GM21367 (cell line): Measurements from ENCODE around the gene CDR2.
"Not testable (repeated sequence)": the region's sequence is repeated elsewhere in the genome, so short reads cannot be mapped to it uniquely, and the experiment has no call there.

Source experiments
- ATAC-seq: cut with Tn5 transposase; IDR thresholded peaks from one replicate; pipeline ENCODE4 v1.9.1; 2021; ENCODE audit not compliant: unreplicated experiment

CDR2 gene

DNA sequence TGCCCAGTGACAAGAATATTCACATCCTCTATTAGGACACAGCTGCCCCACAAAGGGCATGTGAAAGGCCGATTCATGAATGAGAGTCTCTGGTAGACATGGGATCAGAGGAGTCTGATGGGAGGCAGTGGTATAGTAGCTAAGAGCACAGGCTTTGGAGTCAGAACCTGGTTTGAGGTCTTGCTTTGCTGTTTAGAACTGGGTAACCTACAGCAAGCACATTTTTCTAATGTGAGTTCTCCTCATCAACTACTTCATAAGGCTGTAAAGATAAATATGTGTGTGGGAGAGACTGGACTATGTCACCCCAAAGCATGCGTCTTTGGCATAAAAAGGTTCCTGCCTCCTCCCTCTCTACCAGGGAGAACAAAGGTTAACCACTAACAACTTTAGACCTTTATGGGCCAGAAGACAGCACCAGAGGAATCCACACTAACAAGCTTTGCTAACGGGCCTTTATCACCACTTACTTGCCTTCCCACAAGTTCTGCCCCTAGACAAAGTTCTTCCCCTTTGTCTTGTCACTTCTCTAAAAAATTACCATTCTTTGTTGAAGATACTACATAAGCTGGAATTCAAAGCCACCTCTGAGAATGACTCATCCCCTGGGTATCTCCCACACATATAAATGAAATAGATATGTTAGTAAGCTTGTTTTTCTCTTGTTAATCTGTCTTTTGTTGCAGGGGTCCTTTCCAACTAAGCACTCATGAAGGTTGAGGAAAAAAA lies 21.1 kb downstream of the CDR2 start:
- ATAC-seq: no peak

DNA sequence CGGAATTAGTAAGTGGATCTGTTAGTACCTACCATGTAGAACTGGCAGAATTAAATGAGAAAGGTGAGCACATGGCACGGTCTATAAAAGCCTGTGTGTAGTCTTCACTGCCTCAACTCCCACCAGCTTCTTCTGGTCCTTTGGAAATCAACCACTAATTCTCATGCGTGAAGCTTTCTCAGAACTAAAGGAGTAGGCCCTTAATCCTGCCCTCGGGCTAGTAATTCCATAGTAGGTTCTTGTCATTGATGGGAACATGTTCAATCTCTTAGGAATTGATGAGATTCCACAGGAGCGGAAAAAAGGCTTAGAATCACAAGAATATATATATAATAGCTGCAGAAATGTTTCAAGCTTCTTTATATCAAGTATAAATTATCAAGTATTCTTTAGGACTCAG lies 21.7 kb downstream of the CDR2 start:
- no peak for ATAC-seq

DNA sequence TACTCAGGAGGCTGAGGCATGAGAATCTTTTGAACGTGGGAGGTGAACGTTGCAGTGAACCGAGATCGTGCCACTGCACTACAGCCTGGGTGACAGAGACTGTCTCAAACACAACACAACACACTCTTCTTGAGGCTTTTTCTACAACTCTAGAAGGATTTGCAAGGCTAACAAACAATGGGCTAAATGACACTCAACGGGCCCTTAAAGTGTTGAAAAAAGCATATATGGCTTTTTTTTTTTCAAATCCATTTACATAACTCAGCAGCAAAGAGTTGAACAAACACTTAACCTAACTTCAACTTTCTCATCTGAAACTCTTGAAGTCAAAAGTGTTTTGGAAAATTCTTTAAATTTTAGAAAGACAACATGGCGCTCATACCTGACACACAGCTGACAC lies 22.3 kb downstream of the CDR2 start:
- ATAC-seq: no peak

- ATAC-seq: not testable (repeated sequence)
These were observed 23.4 kb downstream of the CDR2 start for GRCh38 chr16:22351017-22351416.

GRCh38 chr16:22348291-22348690 lies 26.1 kb downstream of the CDR2 start:
- no peak for ATAC-seq

DNA sequence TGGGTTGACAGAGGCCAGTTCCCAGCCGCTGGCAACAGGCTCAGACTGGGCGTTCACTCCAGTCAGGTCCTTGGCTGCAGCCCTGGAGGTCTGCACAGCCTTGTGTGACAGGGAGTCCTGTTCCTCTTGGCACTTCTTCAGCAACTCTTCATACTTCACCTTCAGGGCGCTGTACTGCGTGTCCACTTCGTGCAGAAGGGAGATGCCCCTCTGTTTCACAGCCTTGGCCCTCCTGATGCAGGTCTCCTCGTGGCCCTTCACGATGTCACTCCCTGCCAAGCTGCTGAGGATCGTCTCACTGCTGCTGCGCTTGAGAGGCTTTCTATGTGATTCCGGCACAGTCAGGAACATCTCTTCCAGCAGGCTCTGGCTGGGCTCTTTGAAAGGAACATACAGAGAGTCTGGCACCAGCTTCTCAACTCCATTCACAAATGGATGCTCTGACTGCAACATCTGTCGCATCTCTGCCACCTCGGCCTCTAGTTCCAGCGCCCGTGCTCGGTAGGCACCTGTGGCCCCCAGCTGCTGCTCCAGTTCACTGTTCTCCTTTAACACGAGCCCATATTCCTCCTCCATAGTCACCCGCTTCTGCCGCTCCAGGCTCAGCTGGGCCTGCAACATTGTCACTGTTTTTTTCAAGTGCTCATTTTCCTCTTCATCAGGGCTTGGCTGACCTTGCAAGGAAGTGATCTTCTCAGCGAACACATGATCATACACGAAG lies 27.2 kb downstream of the CDR2 start:
- no peak for ATAC-seq

DNA sequence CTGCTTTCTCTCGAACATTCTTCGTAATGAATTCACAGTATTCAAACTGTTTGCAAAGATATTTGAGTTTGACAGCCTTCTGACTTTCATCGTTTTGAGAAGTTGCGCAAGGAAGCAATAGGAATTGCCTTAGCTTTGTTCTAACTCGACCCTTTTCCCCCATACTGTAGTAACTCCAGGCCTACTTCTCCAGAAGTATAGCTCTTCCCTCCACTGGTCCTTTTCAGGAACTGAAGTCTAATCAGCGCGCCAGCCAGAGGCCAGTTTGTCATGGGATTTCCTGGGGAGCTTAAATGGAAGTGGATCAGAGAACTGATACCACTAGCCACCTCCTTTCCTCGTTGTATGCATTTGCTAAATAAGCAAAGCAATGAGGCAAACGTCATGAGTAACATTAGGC lies 27.9 kb downstream of the CDR2 start:
- no peak for ATAC-seq

DNA sequence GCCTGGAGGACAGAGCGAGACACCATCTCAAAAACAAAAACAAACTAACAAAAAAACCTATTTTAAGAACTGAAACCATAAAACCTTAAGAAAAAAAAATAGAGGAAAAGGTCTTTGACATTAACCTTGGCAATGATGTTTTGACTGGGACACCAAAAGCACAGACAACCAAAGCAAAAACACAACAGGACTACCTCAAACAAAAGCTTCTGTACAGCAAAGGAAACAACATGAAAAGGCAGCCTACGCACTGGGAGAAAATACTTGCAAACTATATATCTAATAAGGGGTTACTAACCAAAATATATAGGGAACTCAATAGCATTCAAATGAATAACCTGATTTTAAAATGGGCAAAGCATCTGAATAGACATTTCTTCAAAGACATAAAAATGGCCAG lies 32.3 kb downstream of the CDR2 start:
- ATAC-seq: no peak

- ATAC-seq: no peak
These were observed 33.5 kb downstream of the CDR2 start for GRCh38 chr16:22340945-22341344.

DNA sequence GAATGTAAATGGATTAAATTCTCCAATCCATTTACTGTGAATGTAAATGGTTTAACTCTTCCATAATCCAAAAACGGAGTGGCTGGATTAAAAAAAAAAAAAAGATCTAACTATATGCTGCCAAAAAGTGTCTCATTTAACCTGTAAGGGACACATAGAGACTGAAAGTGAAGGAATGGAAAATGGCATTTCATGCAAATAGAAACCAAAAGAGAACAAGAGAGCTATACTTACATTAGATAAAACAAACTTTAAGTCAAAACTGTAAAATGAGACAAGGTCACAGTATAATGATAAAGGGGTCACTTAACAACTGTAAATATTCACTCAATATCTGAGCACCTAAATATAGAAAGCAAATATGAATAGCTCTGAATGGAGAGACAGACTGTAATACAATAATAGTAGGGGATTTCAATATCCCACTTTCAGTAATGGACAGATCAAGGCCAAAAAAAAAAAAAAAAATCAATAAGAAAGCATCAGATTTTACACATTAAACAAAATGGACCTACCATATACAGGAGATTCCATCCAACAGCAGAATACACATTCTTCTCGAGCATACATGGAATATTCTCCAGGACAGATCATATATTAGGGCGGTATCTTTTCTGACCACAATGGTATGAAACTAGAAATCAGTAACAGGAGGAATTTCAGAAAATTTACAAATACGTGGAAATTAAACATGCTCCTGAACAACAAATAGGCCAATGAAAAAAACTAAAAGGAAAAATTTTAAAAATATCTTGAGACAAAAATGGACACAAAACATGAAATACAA lies 36.4 kb downstream of the CDR2 start:
- no peak for ATAC-seq

- no peak for ATAC-seq
These were observed 37.4 kb downstream of the CDR2 start for GRCh38 chr16:22337045-22337444.

DNA sequence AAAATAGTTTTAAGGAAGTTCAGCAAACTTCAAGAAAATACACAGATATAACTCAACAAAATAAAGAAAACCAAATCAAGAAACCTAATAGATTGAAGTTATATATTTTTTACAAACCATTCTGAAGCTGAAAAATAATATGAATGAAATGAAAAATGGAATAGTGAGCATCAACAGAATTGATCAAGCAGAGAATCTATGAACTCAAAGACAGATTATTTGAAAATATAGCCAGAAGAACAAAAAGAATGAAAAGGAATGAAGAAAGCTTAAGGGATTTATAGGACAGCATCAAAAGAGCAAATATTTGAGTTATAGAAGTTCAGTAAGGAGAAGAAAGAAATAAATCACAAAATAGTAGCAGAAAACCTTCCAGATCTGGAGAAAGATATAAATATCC lies 37.8 kb downstream of the CDR2 start:
- no peak for ATAC-seq

GRCh38 chr16:22335668-22336246 lies 38.7 kb downstream of the CDR2 start:
- no peak for ATAC-seq

GRCh38 chr16:22333457-22333994 lies 40.9 kb downstream of the CDR2 start:
- no peak for ATAC-seq

DNA sequence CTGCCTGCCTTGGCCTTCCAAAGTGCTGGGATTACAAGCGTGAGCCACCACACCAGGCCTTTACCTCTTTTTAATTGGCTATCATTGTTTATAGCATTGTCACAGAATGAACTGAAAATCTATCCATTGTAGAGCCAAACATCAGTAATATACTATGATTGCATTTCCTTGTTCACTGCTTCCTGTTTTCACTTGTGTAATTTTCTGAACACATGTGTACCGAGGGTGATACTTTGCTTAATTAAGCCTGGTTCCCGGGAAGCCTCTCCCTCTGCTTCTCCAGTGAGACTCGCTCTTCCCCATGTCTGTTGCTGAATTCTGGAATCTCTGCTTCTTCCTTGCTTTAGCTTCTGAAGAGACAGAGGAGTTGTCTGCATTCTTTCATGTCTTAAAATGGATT lies 44.1 kb downstream of the CDR2 start:
- no peak for ATAC-seq

- no peak for ATAC-seq
These were observed 45.2 kb downstream of the CDR2 start for GRCh38 chr16:22329199-22329695.

DNA sequence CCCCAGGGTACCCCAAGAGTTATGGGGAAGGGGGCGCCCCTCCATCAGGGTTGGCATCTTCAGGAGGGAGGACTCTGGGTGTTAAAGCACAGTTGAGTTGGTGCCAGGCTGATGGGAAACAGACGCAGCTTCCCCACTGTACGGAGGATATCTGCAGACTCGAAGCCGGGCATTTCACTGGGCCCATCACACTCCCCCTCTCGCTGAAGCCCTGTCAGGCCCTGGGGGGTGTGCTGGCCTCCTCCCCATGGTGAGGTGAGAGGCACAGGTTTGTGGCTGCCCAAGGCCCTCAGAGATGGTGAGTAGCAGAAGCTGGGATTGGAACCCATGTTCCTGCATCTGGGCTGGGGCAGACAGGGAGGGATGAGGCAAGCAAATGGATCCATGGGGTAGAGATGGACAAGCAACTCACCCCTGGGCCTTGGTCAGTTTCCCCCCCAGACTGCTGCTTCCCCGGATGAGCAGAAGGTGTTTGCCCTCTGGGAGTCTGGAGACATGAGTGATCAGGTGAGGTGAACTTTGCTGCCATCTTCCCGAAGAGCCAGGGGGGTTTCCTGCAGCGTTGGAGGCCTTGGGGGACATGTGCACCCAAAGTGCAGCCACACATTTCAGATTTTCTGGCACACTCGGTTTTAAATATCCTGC lies 46.2 kb downstream of the CDR2 start:
- no peak for ATAC-seq

- ATAC-seq: no peak
These were observed 47.0 kb downstream of the CDR2 start for GRCh38 chr16:22327446-22327775.

GRCh38 chr16:22326771-22327445 lies 47.5 kb downstream of the CDR2 start:
- ATAC-seq: no peak

- ATAC-seq: no peak
These were observed 48.1 kb downstream of the CDR2 start for GRCh38 chr16:22326369-22326652.
